ENCODE data around the gene FANCF.

The FANCF gene

GRCh38 chr11:22624742-22625447 lies 728 bp downstream of the FANCF start:
- DNase-seq (ENCODE audit: extremely low read depth, low read depth): peak; percentile 24
- peak overlapping the region; percentile 77 for H3K4me3 ChIP-seq (replicated peaks; ENCODE audit: low read depth, low read length)
- TF ChIP-seq CTCF (IDR thresholded peaks at IDR 0.05; ENCODE audit: low read depth, low read length, missing control alignments): peak; percentile 49

GRCh38 chr11:22617868-22618267 lies 7.8 kb downstream of the FANCF start:
- H3K4me3 ChIP-seq (replicated peaks; ENCODE audit: low read depth, low read length): no peak overlapping the region
- TF ChIP-seq CTCF (IDR thresholded peaks at IDR 0.05; ENCODE audit: low read depth, low read length, missing control alignments): no peak
- no peak for DNase-seq (ENCODE audit: extremely low read depth, low read depth)

- DNase-seq (ENCODE audit: extremely low read depth, low read depth): no peak
- no peak for TF ChIP-seq CTCF (IDR thresholded peaks at IDR 0.05; ENCODE audit: low read depth, low read length, missing control alignments)
- no peak overlapping the region for H3K4me3 ChIP-seq (replicated peaks; ENCODE audit: low read depth, low read length)
Measured at GRCh38 chr11:22603933-22604332, 21.7 kb downstream of the FANCF start.

GRCh38 chr11:22602504-22602903 lies 23.1 kb downstream of the FANCF start:
- no peak overlapping the region for H3K4me3 ChIP-seq (replicated peaks; ENCODE audit: low read depth, low read length)
- no peak for DNase-seq (ENCODE audit: extremely low read depth, low read depth)
- no peak for TF ChIP-seq CTCF (IDR thresholded peaks at IDR 0.05; ENCODE audit: low read depth, low read length, missing control alignments)

GRCh38 chr11:22599458-22599857 lies 26.2 kb downstream of the FANCF start:
- DNase-seq (ENCODE audit: extremely low read depth, low read depth): no peak
- no peak for TF ChIP-seq CTCF (IDR thresholded peaks at IDR 0.05; ENCODE audit: low read depth, low read length, missing control alignments)
- H3K4me3 ChIP-seq (replicated peaks; ENCODE audit: low read depth, low read length): no peak overlapping the region

GRCh38 chr11:22597062-22597461 lies 28.6 kb downstream of the FANCF start:
- no peak overlapping the region for H3K4me3 ChIP-seq (replicated peaks; ENCODE audit: low read depth, low read length)
- no peak for DNase-seq (ENCODE audit: extremely low read depth, low read depth)
- no peak for TF ChIP-seq CTCF (IDR thresholded peaks at IDR 0.05; ENCODE audit: low read depth, low read length, missing control alignments)

GRCh38 chr11:22584976-22585375 lies 40.6 kb downstream of the FANCF start:
- H3K4me3 ChIP-seq (replicated peaks; ENCODE audit: low read depth, low read length): no peak overlapping the region
- DNase-seq (ENCODE audit: extremely low read depth, low read depth): no peak
- no peak for TF ChIP-seq CTCF (IDR thresholded peaks at IDR 0.05; ENCODE audit: low read depth, low read length, missing control alignments)

Measured in HFF-Myc (cell line).